K562 (cell line): Measurements from ENCODE around the gene ARL6IP6. TPM values are rescaled to one million over a fixed set of nuclear protein-coding genes. Genes with fewer than 3 reads are reported as not detected.

Experiments used
- AFF1 ChIP-seq, 2 experiments: fragments of 450-650 bp; IDR thresholded peaks; 2 replicates each; pipeline ENCODE4 v1.6.1; 2018; ENCODE audit warnings: mild to moderate bottlenecking in 2 of 2, low read depth in 1 of 2; ENCODE audit not compliant: partially characterized antibody in 2 of 2
- GATA2 ChIP-seq: sonication (generic); formaldehyde crosslinking; IDR thresholded peaks from 2 replicates; pipeline ENCODE4 v1.4.0; 2020; ENCODE audit warnings: mild to moderate bottlenecking, missing genetic modification reagents
- HDAC2 ChIP-seq: fragments of 450-650 bp; IDR thresholded peaks from 2 replicates; pipeline ENCODE4 v1.6.1; 2016; ENCODE audit warnings: mild to moderate bottlenecking
- HEY1 ChIP-seq: fragments of 250-450 bp; sonication (Bioruptor Pico); IDR thresholded peaks from 2 replicates; pipeline ENCODE4 v1.5.0; 2020; ENCODE audit warnings: mild to moderate bottlenecking, moderate library complexity, borderline replicate concordance
- NR4A1 ChIP-seq, 2 experiments: fragments of 250-450 bp in 1 of 2; fragments of 450-650 bp in 1 of 2; sonication (Bioruptor Pico) in 1 of 2; IDR thresholded peaks; 2 replicates each; pipeline versions ENCODE4 v1.4.0 to v1.6.1; 2016 to 2020; ENCODE audit warnings: mild to moderate bottlenecking in 2 of 2, missing compliant biosample characterization in 1 of 2, missing genetic modification characterization in 1 of 2, moderate library complexity in 1 of 2
- POLR3G ChIP-seq: IDR thresholded peaks from 2 replicates; pipeline ENCODE4 v1.6.1; 2011; ENCODE audit not compliant: insufficient read length, insufficient replicate concordance; ENCODE audit errors: extremely low read depth
- RBFOX2 ChIP-seq: fragments of 200-400 bp; formaldehyde crosslinking; IDR thresholded peaks from 2 replicates; pipeline ENCODE4 v1.6.1; 2017; ENCODE audit warnings: low read depth, mild to moderate bottlenecking, low read length, moderate library complexity
- RBM39 ChIP-seq: fragments of 200-400 bp; formaldehyde crosslinking; optimal IDR thresholded peaks from 2 replicates; pipeline ENCODE3; 2018; ENCODE audit warnings: low read depth, low read length
- RHOXF2B ChIP-seq: fragments of 250-450 bp; sonication (Bioruptor Pico); conservative IDR thresholded peaks from 2 replicates; pipeline ENCODE4 v1.5.1; 2021
- SOX6 ChIP-seq: fragments of 450-650 bp; IDR thresholded peaks from 2 replicates; pipeline ENCODE4 v1.6.1; 2014; ENCODE audit warnings: mild to moderate bottlenecking
- TAF9B ChIP-seq: fragments of 450-650 bp; IDR thresholded peaks from 2 replicates; pipeline ENCODE4 v1.6.1; 2018; ENCODE audit warnings: mild to moderate bottlenecking; ENCODE audit not compliant: partially characterized antibody
- TEAD4 ChIP-seq, 2 experiments: sonication (generic) in 1 of 2; formaldehyde crosslinking in 1 of 2; IDR thresholded peaks; 2 replicates each; pipeline versions ENCODE4 v1.6.1 to v1.8.0; 2012 to 2022; ENCODE audit warnings: borderline replicate concordance in 1 of 2, inconsistent platforms in 1 of 2, low read length in 1 of 2, mild to moderate bottlenecking in 1 of 2, missing genetic modification reagents in 1 of 2
- TSC22D4 ChIP-seq: fragments of 450-650 bp; IDR thresholded peaks from 2 replicates; pipeline ENCODE4 v1.6.1; 2016; ENCODE audit warnings: missing genetic modification characterization, missing biosample characterization, control low read depth
- ZNF384 ChIP-seq: IDR thresholded peaks from 2 replicates; pipeline ENCODE4 v1.6.1; 2012; ENCODE audit warnings: low read depth, low read length, improper control_type of control experiment
- ZNF408 ChIP-seq: fragments of 250-450 bp; sonication (Bioruptor Pico); IDR thresholded peaks from 2 replicates; pipeline ENCODE4 v1.4.0; 2020; ENCODE audit warnings: low read depth, mild to moderate bottlenecking, moderate library complexity
- ZNF57 ChIP-seq: fragments of 450-650 bp; formaldehyde crosslinking; IDR thresholded peaks from 2 replicates; pipeline ENCODE4 v1.4.0; 2020; ENCODE audit warnings: mild to moderate bottlenecking, moderate library complexity
- ZNF766 ChIP-seq: fragments of 200-800 bp; sonication (Bioruptor generic); conservative IDR thresholded peaks from 2 replicates; pipeline ENCODE4 v1.6.1; 2016; ENCODE audit warnings: missing genetic modification characterization, missing compliant biosample characterization
- ZNF780A ChIP-seq: fragments of 250-450 bp; sonication (Bioruptor Pico); IDR thresholded peaks from 2 replicates; pipeline ENCODE4 v1.5.0; 2021; ENCODE audit warnings: mild to moderate bottlenecking
- ZSCAN29 ChIP-seq: fragments of 450-650 bp; IDR thresholded peaks from 2 replicates; pipeline ENCODE4 v1.6.1; 2017
- polyA plus RNA-seq, 8 experiments: library from polyadenylated mRNA; depleted of rRNA in 4 of 8; stranded (reverse) in 5 of 8; unstranded in 3 of 8; fragments of >200 nt; fragmentation: Nextera tagmentation in 2 of 8; fragmentation: Illumina TruSeq in 1 of 8; extraction: Ambion mirVana in 2 of 8; extraction: Trizol in 1 of 8; gene quantifications; 2 replicates each; pipeline versions ENCODE4 v1.2.1 to v1.2.3, GENCODE V29; 2011 to 2014; ENCODE audit warnings: inconsistent platforms in 1 of 8, missing spikeins in 1 of 8
- total RNA-seq, 7 experiments: library from RNA; depleted of rRNA in 6 of 7; stranded (reverse); fragments of >200 nt in 6 of 7; fragmentation: Illumina TruSeq in 2 of 7; extraction: Trizol in 2 of 7; gene quantifications; 2 replicates each; pipeline versions ENCODE4 v1.2.1 to v1.2.3, GENCODE V29; 2011 to 2021; ENCODE audit warnings: low replicate concordance in 1 of 7
- TF ChIP-seq, protein P1 (sequence below): sonication (generic); formaldehyde crosslinking; IDR thresholded peaks from 2 replicates; pipeline ENCODE4 v1.8.1; 2023; ENCODE audit warnings: mild to moderate bottlenecking, missing genetic modification reagents
- TF ChIP-seq, protein P2 (sequence below): fragments of 250-450 bp; sonication (Bioruptor Pico); IDR thresholded peaks from 2 replicates; pipeline ENCODE4 v1.9.0; 2021; ENCODE audit warnings: mild to moderate bottlenecking

The ARL6IP6 gene
- total and polyA plus RNA-seq, 9 of the 15 experiments (the other 6 are each of a cell fraction or from before 2014, with no cell fraction given) = 19.2 to 98.5 (median 36.2) TPM

DNA sequence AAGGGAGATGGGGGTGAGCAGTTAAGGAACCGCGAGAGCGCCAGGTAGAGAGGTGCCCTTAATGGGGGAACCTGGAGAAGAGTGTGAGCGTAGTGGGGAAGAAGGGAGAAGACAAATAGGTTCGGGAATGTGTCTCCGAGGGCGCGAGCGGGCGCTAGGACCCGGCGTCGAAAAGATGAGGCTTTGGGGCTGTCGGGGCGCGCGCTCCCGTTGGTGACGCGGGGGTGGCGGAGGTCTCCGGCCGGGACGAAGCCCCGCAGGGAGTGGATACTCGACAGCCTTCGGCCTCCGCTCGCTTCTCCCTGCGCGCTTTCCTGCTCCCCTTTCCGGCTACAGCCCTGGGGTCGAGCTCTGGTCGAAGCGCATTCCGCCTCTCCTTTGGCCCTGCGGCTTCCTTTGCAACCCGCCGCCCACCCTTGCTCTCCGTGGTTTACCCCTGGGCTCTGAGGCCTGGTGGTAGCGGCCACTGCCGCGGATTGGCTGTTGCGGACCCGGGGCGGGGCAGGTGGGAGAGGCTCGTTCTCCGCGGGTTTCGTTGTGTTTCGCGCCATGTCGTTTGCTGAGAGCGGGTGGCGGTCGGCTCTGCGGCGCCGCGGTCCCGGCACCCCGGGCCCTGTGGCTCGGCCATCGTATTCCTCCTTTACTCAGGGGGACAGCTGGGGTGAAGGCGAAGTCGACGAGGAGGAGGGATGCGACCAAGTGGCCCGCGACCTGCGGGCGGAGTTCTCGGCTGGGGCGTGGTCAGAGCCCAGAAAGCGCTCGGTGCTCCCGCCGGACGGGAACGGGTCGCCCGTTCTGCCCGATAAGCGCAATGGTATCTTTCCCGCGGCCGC is at the start of gene ARL6IP6 (continued):
- no peak for TF ChIP-seq HEY1
- no peak for TF ChIP-seq RBM39
- TF ChIP-seq SOX6 = no peak; the same call in 1 of the 2 replicates
- peak; percentile 65 for TF ChIP-seq TEAD4 (IDR thresholded peaks at IDR 0.05; ENCODE audit: low read length)
- no peak; the same call in 1 of the 2 replicates for TF ChIP-seq TEAD4 (CRISPR knock-in tag; IDR thresholded peaks at IDR 0.05; ENCODE audit: borderline replicate concordance)
- TF ChIP-seq, protein P1, sequence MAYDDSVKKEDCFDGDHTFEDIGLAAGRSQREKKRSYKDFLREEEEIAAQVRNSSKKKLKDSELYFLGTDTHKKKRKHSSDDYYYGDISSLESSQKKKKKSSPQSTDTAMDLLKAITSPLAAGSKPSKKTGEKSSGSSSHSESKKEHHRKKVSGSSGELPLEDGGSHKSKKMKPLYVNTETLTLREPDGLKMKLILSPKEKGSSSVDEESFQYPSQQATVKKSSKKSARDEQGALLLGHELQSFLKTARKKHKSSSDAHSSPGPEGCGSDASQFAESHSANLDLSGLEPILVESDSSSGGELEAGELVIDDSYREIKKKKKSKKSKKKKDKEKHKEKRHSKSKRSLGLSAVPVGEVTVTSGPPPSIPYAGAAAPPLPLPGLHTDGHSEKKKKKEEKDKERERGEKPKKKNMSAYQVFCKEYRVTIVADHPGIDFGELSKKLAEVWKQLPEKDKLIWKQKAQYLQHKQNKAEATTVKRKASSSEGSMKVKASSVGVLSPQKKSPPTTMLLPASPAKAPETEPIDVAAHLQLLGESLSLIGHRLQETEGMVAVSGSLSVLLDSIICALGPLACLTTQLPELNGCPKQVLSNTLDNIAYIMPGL = peak; percentile 73
- TF ChIP-seq, protein P2, sequence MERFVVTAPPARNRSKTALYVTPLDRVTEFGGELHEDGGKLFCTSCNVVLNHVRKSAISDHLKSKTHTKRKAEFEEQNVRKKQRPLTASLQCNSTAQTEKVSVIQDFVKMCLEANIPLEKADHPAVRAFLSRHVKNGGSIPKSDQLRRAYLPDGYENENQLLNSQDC (CRISPR knock-in tag) = no peak
- peak; percentile 54 for TF ChIP-seq HDAC2
- TF ChIP-seq AFF1 (IDR thresholded peaks at IDR 0.05; ENCODE audit: low read depth in 1 of 2, partially characterized antibody in 2 of 2) = peak; percentile 59 to 88
- TF ChIP-seq POLR3G = no peak
- TF ChIP-seq TSC22D4 = no peak
- TF ChIP-seq GATA2 (CRISPR knock-in tag) = no peak
- TF ChIP-seq ZNF408 (CRISPR knock-in tag) = no peak
- peak; percentile 73 for TF ChIP-seq TAF9B
- no peak for TF ChIP-seq NR4A1 (CRISPR knock-in tag; IDR thresholded peaks at IDR 0.05)
- TF ChIP-seq NR4A1 (tag; IDR thresholded peaks at IDR 0.05) = no peak; the same call in 1 of the 2 replicates
- TF ChIP-seq RHOXF2B = 0 out of 2 replicates have a peak, but pooled peaks have one; percentile 16
- TF ChIP-seq ZNF780A (CRISPR knock-in tag) = no peak
- peak; percentile 81 for TF ChIP-seq ZNF766 (CRISPR knock-in tag)
- no peak for TF ChIP-seq ZNF57 (CRISPR knock-in tag)
- peak; percentile 48; the same call in 1 of the 2 replicates for TF ChIP-seq ZSCAN29
- TF ChIP-seq RBFOX2 = peak; percentile 98
- no peak for TF ChIP-seq ZNF384
